Astrocyte (in vitro differentiated cells and primary cell): ENCODE data around the gene OTUD7B. TPM values are rescaled to one million over a fixed set of nuclear protein-coding genes. Genes with fewer than 3 reads are reported as not detected.

Experiments used
- DNase-seq: peaks from one replicate; pipeline ENCODE4 v3.0.0-alpha.2; 2010; ENCODE audit warnings: low read depth
- FAIRE-seq: peaks from 2 replicates; lab custom pipeline; 2011; peaks lifted over from hg19 to GRCh38; lab: Jason Lieb, UNC
- H2AFZ ChIP-seq: 2 replicates; pipeline ENCODE4 v1.6.0; 2012; ENCODE audit warnings: low read depth, low read length, inconsistent platforms
- H3K27ac ChIP-seq: 2 replicates; pipeline ENCODE4 v1.5.1; 2011; ENCODE audit warnings: low read depth, low read length, inconsistent platforms
- H3K27me3 ChIP-seq: 2 replicates; pipeline ENCODE4 v1.6.0; 2011; ENCODE audit warnings: low read length, inconsistent platforms; ENCODE audit not compliant: insufficient read depth
- H3K36me3 ChIP-seq: 2 replicates; pipeline ENCODE4 v1.5.1; 2011; ENCODE audit warnings: low read length, inconsistent platforms; ENCODE audit not compliant: insufficient read depth
- H3K4me1 ChIP-seq: 2 replicates; pipeline ENCODE4 v1.5.1; 2011; ENCODE audit warnings: low read length, inconsistent platforms; ENCODE audit not compliant: insufficient read depth
- H3K4me2 ChIP-seq: 2 replicates; pipeline ENCODE4 v1.6.0; 2012; ENCODE audit warnings: low read length, inconsistent platforms
- H3K4me3 ChIP-seq: 2 replicates; pipeline ENCODE4 v1.5.1; 2011; ENCODE audit warnings: low read depth, mild to moderate bottlenecking, low read length, inconsistent platforms; ENCODE audit not compliant: insufficient read depth
- H3K79me2 ChIP-seq: 2 replicates; pipeline ENCODE4 v1.6.0; 2012; ENCODE audit warnings: mild to moderate bottlenecking, low read length, inconsistent platforms; ENCODE audit not compliant: insufficient read depth
- H3K9ac ChIP-seq: 2 replicates; pipeline ENCODE4 v1.6.0; 2012; ENCODE audit warnings: mild to moderate bottlenecking, low read length, inconsistent platforms
- H3K9me3 ChIP-seq: 2 replicates; pipeline ENCODE4 v1.5.1; 2012; ENCODE audit warnings: low read depth, mild to moderate bottlenecking, low read length, inconsistent platforms; ENCODE audit not compliant: insufficient read depth
- H4K20me1 ChIP-seq: 2 replicates; pipeline ENCODE4 v1.6.0; 2012; ENCODE audit warnings: low read length, inconsistent platforms; ENCODE audit not compliant: insufficient read depth
- H3K27ac Mint-ChIP-seq: one replicate; pipeline ENCODE4 v1.8.0; 2021; ENCODE audit warnings: mild to moderate bottlenecking, mixed read lengths; ENCODE audit not compliant: unreplicated experiment
- H3K27me3 Mint-ChIP-seq: one replicate; pipeline ENCODE4 v1.8.0; 2021; ENCODE audit warnings: low read depth, mixed read lengths; ENCODE audit not compliant: unreplicated experiment
- H3K36me3 Mint-ChIP-seq: one replicate; pipeline ENCODE4 v1.8.0; 2021; ENCODE audit warnings: low read depth, mixed read lengths; ENCODE audit not compliant: unreplicated experiment
- H3K4me1 Mint-ChIP-seq: one replicate; pipeline ENCODE4 v1.8.0; 2021; ENCODE audit warnings: low read depth, mixed read lengths; ENCODE audit not compliant: unreplicated experiment
- H3K4me3 Mint-ChIP-seq: one replicate; pipeline ENCODE4 v1.8.0; 2021; ENCODE audit warnings: mild to moderate bottlenecking, moderate library complexity, mixed read lengths; ENCODE audit not compliant: unreplicated experiment
- H3K9me3 Mint-ChIP-seq: one replicate; pipeline ENCODE4 v1.8.0; 2021; ENCODE audit warnings: mild to moderate bottlenecking, mixed read lengths; ENCODE audit not compliant: unreplicated experiment
- CTCF ChIP-seq: IDR thresholded peaks from 2 replicates; pipeline ENCODE4 v1.5.1; 2011; ENCODE audit warnings: low read depth, mild to moderate bottlenecking, inconsistent platforms, low read length, moderate library complexity; ENCODE audit not compliant: insufficient read depth
- EZH2 ChIP-seq: IDR thresholded peaks from 2 replicates; pipeline ENCODE4 v1.6.1; 2012; ENCODE audit warnings: mild to moderate bottlenecking, low read length, inconsistent platforms; ENCODE audit not compliant: insufficient read depth
- total RNA-seq: library from RNA; stranded (reverse); gene quantifications from 2 replicates; pipeline ENCODE4 v1.2.1, GENCODE V29; 2021

Gene OTUD7B
- total RNA-seq, 1 donor from 2014 or later, result 33.1 TPM

GRCh38 chr1:149932474-149932873, 78.1 kb downstream of the OTUD7B start:
- no peaks in the 10 kb centered on the region for H3K27me3 Mint-ChIP-seq
- peaks cover 24% of the 10 kb centered on the region for H3K36me3 Mint-ChIP-seq
- Histone ChIP-seq H3K36me3 (peaks cover 3% of the 10 kb centered on the region), H3K9ac (no peak overlapping the region), H3K4me3 (no peak overlapping the region), H3K4me1 (peaks cover 39% of the 10 kb centered on the region), H3K27ac (no peak overlapping the region), H2AFZ (no peak overlapping the region), H3K27me3 (no peaks in the 10 kb centered on the region), H4K20me1 (no peaks in the 10 kb centered on the region), H3K4me2 (no peak overlapping the region), H3K79me2 (peaks cover 12% of the 10 kb centered on the region), H3K9me3 (no peaks in the 10 kb centered on the region)
- no peak for FAIRE-seq
- no peak overlapping the region for H3K4me3 Mint-ChIP-seq
- DNase-seq, result no peak
- peaks cover 27% of the 10 kb centered on the region for H3K4me1 Mint-ChIP-seq
- H3K9me3 Mint-ChIP-seq, result peaks cover 4% of the 10 kb centered on the region
- no peak overlapping the region for H3K27ac Mint-ChIP-seq
- TF ChIP-seq CTCF, result no peak
- TF ChIP-seq EZH2, result no peak

GRCh38 chr1:149931212-149931790, 79.2 kb downstream of the OTUD7B start:
- H3K27ac Mint-ChIP-seq, result peak overlapping the region; percentile 55
- Histone ChIP-seq H2AFZ (peak overlapping the region; percentile 5), H3K4me2 (peak overlapping the region; percentile 71), H3K27ac (peak overlapping the region; percentile 10), H3K4me1 (peaks cover 34% of the 10 kb centered on the region), H3K27me3 (no peaks in the 10 kb centered on the region), H3K9me3 (no peaks in the 10 kb centered on the region), H3K79me2 (peaks cover 23% of the 10 kb centered on the region), H3K9ac (no peak overlapping the region), H3K4me3 (no peak overlapping the region), H4K20me1 (peaks cover 10% of the 10 kb centered on the region), H3K36me3 (peaks cover 5% of the 10 kb centered on the region)
- peaks cover 4% of the 10 kb centered on the region for H3K9me3 Mint-ChIP-seq
- no peak for FAIRE-seq
- H3K36me3 Mint-ChIP-seq, result peaks cover 29% of the 10 kb centered on the region
- H3K4me3 Mint-ChIP-seq, result no peak overlapping the region
- H3K4me1 Mint-ChIP-seq, result peaks cover 20% of the 10 kb centered on the region
- TF ChIP-seq EZH2, result no peak
- no peak for TF ChIP-seq CTCF
- DNase-seq, result no peak
- no peaks in the 10 kb centered on the region for H3K27me3 Mint-ChIP-seq

- peaks cover 24% of the 10 kb centered on the region for H4K20me1 ChIP-seq
- H3K27me3 ChIP-seq, result no peaks in the 10 kb centered on the region
- TF ChIP-seq EZH2 (no peak), CTCF (no peak)
- FAIRE-seq (no peak), DNase-seq (no peak)
- H3K4me3 Mint-ChIP-seq, result no peak overlapping the region
- peaks cover 28% of the 10 kb centered on the region for H3K4me1 Mint-ChIP-seq
- H3K9ac ChIP-seq, result no peak overlapping the region
- peaks cover 35% of the 10 kb centered on the region for H3K36me3 Mint-ChIP-seq
- H3K9me3 ChIP-seq, result no peaks in the 10 kb centered on the region
- no peaks in the 10 kb centered on the region for H3K27me3 Mint-ChIP-seq
- H3K4me1 ChIP-seq, result peaks cover 31% of the 10 kb centered on the region
- H3K27ac ChIP-seq, result no peak overlapping the region
- no peak overlapping the region for H3K27ac Mint-ChIP-seq
- H3K9me3 Mint-ChIP-seq, result peaks cover 4% of the 10 kb centered on the region
- H3K4me2 ChIP-seq, result no peak overlapping the region
- no peak overlapping the region for H3K4me3 ChIP-seq
- H2AFZ ChIP-seq, result no peak overlapping the region
- peaks cover 27% of the 10 kb centered on the region for H3K79me2 ChIP-seq
- peaks cover 18% of the 10 kb centered on the region for H3K36me3 ChIP-seq
Observed at GRCh38 chr1:149929856-149930255, 80.7 kb downstream of the OTUD7B start.
